Measurements from ENCODE around the gene DNM1.

The DNM1 gene

DNA sequence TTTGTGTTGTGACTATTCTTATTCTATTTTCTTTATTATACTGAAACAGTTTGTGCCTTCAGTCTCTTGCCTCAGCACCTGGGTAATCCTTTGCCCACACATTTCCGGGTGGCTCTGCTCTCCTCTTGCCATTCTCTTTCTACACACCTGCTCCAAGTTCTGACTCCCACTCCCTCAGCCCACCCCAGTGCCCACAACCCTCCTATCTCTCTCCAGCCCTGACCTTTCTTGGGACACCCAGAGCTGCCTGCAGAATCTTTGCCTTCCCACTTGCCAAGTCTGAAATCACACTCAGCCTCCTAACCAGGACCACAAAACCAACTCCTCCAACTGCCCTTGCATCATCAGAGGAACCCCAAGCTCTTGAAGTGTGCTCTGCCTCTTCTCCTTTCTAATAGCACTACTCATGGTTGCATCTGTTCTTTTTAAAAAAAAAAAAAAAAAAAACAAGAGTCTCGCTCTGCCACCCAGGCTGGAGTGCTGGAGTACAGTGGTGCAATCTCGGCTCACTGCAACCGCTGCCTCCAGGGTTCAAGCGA, 77.0 kb downstream of the DNM1 start:
- DNase-seq: no peak

DNA sequence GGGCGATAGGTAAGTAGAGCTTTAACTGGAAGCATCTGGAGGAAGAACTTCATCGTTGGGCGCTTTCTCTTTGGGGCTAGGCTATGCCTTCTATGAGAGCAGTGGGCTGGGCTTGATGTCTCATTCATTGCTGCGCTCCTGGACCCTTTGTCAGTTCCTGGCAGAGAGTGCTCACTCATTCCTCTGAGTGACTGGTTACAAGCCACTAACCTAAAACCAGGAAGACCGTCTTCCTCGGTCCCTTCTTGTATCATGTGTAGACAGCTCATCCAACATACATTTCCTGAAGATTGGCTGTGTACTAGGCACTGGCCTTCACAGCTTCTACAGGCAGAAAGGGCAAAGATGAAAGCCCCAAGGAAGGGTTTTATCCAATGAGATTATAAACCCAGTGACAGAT, 79.3 kb downstream of the DNM1 start:
- no peak for DNase-seq

DNA sequence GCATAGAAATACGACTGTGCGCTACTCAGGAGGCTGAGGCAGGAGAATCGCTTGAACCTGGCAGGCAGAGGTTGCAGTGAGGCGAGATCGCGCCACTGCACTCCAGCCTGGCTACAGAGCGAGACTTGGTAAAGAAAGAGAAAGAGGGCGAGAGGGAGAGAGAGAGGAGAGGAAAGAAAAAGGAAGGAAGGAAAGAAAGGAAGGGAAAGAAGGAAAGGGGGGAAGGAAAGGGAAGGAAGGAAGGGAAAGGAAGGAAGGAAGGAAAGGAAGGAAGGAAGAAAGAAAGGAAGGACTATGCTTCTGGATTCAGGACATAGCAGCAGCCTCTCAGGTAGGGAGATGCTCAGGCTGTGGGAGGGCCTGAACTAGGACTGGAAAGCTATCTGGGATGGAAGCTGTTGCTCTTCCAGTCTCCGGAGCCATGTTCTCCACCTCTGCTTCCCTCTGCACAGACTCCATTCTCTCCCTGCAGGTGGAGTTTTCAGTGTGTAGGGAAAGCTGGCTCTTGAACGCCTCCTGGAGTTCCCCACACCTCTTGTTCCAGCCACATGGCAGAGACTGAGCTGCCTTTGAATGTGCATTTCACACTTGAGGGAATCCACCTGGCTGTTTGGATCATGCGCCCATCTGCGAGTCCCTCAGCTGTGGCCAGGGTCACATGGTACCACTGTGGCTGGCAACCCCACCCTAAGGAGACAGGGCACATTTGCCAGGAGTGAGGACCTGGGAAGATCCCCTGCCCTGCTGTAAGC, 82.0 kb downstream of the DNM1 start:
- no peak for DNase-seq

DNA sequence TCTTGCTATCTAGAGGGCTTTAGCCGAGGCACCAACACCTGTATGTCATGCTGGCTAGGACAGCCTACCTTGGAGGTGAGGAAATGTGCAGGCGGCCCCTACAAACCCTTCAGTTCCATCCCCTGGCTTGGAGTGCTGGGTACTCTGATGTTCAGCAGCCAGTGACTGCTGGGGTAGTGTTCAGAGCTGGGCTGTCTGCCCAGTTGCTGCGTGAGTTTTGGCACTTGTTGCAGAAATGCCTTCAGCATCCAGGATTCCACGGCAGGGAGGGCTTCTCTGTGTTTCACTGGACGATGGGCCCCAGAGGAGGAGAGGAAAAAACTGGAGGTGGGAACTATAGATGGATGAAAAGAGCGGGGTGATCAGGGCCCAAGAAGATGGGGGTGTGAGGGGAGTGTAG, 83.3 kb downstream of the DNM1 start:
- no peak for DNase-seq

DNA sequence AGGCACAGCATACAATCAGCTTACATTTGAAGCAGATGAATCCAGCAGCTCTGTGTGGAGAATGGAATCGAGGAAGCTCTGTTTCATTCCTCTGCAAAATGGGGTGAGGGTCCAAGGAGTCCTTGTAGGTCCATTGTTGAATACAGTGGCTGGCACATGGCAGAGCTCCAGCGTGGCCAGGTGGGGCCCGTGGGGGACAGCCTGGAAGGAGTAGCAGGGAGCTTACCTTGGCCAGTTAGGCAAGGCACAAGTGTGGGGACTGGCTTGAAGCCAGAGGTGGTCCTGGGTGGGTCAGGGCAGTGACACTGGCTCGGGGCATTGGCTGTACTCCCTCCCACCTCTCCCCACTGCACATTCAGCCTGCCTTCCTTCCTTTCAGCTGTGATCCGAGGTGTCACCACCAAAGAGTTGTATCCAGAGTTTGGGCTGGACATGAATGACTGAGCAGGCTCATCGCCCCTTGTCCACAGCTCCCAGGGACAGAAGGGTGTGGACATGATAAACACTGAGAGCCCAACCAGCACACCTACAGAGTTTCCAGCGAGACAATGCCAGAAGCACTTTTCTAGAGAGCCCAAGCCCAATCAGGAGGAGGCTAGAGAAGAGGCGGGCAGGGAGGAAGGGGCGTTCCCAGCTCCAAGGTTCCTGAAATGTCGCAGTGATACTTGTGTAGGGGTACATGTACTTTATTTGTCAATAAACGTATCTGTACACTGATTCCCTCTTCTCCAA, 85.3 kb downstream of the DNM1 start:
- no peak for DNase-seq

DNA sequence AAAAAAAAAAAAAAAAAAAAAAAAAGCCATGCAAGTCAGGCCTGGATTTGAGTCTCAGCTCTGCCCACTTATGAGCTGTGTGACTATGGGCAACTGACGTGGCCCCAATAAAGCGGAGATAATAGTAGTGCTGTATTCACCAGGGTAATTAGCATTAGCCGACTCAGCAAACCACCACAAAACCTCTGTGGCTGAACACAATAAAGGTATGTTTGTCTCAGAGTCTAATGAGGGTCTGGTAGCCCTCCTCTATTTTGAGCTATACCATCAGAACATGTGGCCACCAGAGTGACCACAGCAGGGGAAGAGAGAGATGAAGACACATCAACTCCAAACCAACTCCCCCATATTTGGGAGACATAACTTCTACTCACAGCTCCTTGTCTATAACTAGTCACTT, 88.8 kb downstream of the DNM1 start:
- no peak for DNase-seq

DNA sequence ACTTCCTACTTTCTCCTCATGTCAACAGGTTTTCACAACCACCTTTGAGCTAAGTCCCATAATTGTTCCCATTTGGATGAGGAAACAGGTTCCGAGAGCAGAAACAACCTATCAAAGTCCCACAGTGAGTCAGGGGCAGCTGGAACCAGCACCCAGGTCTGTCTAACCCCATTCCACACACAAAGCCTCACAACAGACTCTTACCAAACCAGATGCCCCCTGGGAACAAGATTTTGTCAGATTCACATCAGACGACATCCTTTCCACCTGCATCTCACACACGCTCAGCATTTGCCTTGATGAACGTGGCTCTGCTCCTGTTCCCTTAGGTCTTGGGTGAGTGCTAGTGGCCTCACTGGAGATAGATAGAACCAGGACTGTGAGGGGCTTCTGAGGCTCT, 89.9 kb downstream of the DNM1 start:
- no peak for DNase-seq

DNA sequence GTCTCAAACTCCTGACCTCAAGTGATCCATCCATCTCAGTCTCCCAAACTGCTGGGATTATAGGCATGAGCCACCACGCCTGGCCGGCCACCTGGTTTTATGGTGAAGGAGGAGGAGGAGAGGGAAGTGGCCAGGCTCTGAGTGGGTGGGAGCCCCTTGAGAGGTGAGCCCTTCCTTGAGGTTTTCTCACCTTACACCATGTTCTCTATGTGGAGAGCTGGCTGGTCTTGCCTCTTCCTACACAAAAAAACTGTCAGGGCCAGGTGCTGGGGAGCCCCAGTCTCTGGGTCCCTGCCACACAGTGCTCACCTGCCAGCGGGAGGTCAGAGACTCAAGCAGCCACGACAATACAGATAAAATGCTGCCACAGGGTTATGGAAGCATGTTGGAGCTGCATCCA, 91.0 kb downstream of the DNM1 start:
- DNase-seq: no peak

DNA sequence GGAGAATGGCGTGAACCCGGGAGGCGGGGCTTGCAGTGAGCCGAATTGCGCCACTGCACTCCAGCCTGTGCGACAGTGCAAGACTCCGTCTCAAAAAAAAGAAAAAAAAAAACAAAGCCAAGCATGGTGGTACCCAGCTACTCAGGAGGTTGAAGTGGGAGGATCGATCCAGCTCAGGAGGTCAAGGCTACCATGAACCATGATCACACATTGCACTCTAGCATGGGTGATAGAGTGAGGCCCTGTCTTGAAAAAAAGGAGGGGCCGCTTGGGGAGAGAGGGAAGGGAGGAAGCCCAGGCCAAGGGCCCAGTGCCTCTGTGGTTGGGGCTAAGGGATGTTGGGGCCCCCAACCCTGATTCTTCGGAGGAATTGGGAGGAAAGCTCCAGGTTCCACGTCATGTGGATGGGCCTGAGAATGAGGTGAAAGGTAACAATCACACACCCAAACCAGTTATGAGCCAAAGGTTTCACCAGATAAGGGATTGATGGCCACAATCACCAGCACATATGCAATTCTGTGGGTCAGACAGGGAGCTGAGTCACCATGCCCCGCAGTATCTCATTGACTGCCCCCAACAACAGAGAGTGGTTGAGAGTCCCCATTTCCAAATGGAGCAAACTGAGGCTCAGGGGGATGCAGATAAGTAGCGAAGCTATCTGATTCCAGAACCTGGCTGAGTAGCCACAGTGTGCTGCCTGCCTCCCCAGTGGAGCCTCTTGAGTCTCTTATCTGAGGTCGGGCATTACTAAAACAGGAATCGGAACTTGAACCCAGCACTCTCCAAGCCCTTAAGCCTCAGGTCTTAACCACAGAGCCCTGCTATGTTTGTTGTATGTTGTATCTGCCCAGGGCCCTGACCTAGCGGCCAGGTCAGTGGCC, 93.4 kb downstream of the DNM1 start:
- DNase-seq: no peak

DNA sequence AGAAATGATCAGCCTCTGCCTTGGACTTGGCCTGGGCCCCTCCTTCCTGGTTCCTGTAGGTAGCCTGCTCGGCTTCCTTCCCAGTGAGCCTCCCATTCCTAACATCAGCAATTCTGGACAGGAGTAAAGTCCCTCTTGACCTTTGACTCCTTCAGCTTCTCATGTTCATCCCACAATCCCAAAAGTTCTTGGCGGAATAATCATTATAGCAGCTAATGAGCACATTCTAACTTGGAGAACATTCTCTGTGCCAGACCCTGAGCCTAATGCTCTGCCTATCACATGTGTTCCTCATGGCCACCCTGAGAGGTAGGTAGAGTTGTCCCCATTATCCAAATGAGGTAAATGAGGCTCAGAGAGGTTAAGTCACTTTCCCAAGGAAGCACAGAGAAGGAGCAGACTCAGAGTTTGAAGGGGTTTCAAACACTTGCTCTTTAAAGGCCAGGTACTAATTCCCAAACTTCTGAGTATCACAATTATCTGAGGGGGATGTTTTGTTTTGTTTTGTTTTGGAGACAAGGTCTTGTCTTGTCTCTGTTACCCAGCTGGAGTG, 94.1 kb downstream of the DNM1 start:
- no peak for DNase-seq

DNA sequence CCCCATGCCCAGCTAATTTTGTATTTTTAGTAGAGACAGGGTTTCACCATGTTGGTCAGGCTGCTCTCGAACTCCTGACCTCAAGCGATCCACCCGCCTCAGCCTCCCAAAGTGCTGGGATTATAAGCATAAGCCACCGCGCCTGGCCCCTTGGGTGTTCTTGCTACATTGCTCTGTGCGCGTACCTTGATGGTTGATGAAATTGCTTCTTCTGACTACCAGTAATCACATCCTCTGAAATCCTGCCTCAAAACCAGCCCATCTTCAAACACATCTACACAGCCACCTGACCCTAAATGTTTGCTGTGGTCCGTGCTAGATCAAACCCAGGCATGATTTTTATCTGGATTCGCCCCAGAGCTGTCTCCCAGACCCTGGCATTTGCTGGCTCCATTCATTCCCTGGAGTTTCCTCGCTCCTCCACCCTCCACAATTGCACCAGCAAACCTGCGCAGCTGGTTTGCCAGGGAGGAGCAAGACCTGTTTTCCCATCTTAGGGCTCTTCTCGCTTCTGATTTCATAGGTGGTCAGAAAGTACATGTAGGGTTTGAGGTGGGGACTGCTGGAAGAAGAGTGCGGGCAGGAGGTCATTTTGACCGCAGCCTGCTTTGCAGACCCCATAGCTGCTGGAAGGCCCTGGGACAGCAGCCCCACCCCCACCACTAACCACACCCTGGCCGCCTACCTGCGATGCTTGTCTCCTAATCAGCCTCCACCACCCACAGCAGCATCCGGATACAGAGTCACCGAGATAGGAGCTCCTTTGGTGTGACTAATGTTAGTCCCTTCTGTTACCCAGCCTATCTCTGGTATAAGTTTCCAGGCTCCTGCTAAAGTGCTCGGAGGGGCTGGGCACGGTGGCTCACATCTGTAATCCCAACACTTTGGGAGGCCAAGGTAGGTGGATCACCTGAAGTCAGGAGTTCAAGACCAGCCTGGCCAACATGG, 95.6 kb downstream of the DNM1 start:
- no peak for DNase-seq

DNA sequence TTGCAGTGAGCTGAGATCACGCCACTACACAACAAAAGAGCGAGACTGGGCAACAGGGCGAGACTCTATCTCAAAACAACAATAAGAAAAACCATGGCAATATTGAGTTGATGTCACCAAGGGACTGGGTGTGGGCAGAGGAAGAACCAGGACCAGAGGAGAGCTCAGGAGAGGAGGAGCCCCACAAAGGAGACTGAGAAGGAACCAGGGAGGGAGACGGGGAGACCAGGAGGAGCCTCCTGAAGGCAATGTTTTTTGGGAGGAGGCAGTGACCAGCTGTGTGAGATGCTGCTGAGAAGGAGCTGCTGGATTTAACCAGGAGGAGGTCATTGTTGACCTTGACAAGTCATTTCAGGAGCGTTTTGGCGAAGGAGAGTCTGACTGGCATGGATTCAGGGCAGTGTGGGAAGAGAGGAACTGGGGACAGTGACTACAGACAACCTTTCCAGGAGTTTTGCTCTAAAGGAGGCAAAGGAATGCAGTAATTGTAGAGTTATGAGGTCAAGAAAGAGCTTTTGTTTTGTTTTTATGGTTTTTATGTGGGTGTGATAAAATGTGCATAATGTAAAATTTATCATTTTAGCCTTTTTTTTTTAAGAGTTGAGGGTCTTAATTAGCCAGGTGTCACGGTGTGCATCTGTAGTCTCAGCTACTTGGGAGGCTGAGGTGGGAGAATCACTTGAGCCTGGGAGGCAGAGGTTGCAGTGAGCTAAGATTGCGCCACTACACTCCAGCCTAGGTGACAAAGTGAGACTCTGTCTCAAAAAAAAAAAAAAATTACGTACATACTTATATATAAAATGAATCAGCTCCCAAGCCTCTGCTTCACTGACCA, 101.2 kb downstream of the DNM1 start:
- DNase-seq: no peak

Data from cortex of kidney (tissue), 1 donor.